Rectal smooth muscle tissue (tissue), 1 donor: ENCODE data around the gene OR10AD1.
A peak's percentile ranks its signal among the peaks of the same experiment; 100 is the strongest.

ENCODE experiments used
- H3K27ac ChIP-seq: one replicate; pipeline ENCODE4 v1.7.0; 2013; ENCODE audit warnings: low read depth, low read length, inconsistent platforms
- H3K27me3 ChIP-seq: one replicate; pipeline ENCODE4 v1.7.0; 2013; ENCODE audit warnings: low read length; ENCODE audit not compliant: control insufficient read depth, insufficient read depth
- H3K36me3 ChIP-seq: one replicate; pipeline ENCODE4 v1.7.0; 2013; ENCODE audit warnings: low read length; ENCODE audit not compliant: control insufficient read depth, insufficient read depth
- H3K4me1 ChIP-seq: one replicate; pipeline ENCODE4 v1.7.0; 2013; ENCODE audit warnings: low read length; ENCODE audit not compliant: control insufficient read depth, insufficient read depth
- H3K4me3 ChIP-seq: one replicate; pipeline ENCODE4 v1.7.0; 2013; ENCODE audit warnings: low read length
- H3K9ac ChIP-seq: one replicate; pipeline ENCODE4 v1.7.0; 2013; ENCODE audit warnings: low read length

The OR10AD1 gene

DNA sequence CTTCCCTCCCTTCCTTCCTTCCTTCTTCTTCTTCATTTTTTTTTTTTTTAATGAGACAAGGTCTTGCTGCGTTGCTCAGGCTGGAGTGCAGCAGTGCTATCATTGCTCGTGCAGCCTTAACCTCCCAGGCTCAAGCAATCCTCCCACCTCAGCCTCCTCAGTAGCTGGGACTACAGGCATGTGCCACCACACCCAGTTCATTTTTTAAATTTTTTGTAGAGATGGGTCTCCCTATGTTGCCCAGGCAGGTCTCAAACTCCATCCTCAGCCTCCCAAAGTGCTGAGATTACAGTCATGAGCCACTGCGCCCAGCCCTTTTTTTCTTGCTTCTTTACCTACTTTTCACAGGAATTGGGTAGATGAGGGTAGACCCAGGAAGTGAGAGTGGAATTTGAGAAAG is 1.6 kb downstream of the OR10AD1 start:
- Histone ChIP-seq H3K4me1 (peaks cover 6% of the 10 kb centered on the region), H3K36me3 (no peaks in the 10 kb centered on the region), H3K27me3 (no peaks in the 10 kb centered on the region), H3K4me3 (no peak overlapping the region), H3K27ac (no peak overlapping the region), H3K9ac (no peak overlapping the region)

DNA sequence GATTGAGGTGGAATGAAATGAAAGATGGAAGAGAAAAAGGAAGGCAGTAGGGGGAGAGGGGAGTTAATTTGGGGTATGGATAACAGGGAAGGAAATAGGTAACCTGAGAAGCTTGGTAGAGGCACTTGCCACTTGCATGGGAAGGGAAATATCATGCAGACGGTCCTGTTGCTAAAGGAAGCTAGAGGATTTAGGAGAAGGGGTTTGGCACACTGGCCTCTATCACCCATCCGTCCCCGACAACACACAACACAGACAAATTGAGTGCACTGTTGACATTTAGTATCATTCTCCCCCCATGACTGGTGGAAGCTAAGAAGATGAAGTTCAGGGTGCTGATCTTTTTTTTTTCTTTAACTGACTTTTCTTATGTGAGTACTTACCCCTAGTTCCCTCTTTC is 2.0 kb downstream of the OR10AD1 start:
- no peaks in the 10 kb centered on the region for H3K36me3 ChIP-seq
- H3K4me1 ChIP-seq, result peaks cover 6% of the 10 kb centered on the region
- no peaks in the 10 kb centered on the region for H3K27me3 ChIP-seq
- H3K27ac ChIP-seq, result no peak overlapping the region
- H3K4me3 ChIP-seq, result no peak overlapping the region
- no peak overlapping the region for H3K9ac ChIP-seq

DNA sequence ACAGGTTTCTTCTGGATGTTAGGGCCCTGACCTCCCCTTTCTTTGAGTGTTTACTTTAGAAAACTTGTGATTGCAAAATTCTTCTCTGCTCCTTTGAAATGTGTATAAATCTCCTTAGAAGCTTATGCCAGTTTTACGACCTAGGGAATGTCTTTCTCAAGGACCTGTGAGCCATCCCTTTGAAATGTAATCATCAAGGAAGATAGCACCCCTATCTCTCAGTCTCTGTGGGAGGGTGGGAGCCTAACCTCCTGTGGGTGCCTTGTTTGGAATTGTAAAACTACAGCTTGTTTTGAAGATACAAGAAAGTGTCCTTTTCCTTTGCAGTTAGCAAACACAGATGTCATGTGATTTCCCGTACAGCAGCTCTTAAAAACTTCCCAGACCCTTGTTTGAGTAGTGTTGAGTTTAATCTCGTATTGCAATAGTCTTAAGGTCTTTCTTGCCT is 3.3 kb downstream of the OR10AD1 start:
- Histone ChIP-seq H3K27ac (peak overlapping the region; percentile 99), H3K4me1 (peaks cover 6% of the 10 kb centered on the region), H3K27me3 (no peaks in the 10 kb centered on the region), H3K36me3 (no peaks in the 10 kb centered on the region), H3K9ac (no peak overlapping the region), H3K4me3 (no peak overlapping the region)

DNA sequence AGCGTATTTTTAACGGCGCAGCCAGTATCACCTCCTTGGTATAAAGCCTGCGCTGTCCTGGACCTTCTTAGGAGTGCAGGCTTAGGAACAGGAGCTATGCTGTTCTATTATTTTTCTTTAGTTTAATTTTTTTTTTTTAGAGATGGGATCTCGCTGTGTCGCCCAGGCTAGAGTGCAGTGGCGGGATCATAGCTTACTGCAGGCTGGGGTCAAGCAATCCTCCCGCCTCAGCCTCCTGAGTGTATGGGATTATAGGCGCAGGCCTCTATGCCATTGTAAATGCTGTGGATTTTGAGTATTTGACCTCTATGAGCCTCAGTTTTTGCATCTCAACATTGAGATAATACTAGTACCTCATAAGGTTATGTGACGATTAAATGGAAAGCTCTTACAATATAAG is 4.1 kb downstream of the OR10AD1 start:
- H3K9ac ChIP-seq, result peak overlapping the region; percentile 98
- H3K36me3 ChIP-seq, result no peaks in the 10 kb centered on the region
- H3K27ac ChIP-seq, result peak overlapping the region; percentile 99
- H3K27me3 ChIP-seq, result no peaks in the 10 kb centered on the region
- peak overlapping the region; percentile 97 for H3K4me3 ChIP-seq
- H3K4me1 ChIP-seq, result peaks cover 6% of the 10 kb centered on the region

DNA sequence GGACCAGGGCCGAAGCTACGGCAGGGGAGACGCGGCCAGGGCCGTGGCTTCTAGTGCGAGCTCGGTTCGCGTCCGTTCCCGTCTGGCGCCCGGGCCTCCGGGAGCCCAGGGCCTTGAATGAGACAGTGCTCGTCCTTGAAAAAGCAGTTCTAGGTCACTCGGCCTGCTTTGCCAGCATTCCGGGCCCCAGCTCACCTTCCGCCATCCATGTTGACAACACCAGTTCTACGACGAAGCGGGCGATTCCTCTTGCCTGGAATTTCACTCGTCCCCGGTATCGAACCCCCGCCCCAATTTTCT is 4.5 kb downstream of the OR10AD1 start:
- Histone ChIP-seq H3K9ac (peak overlapping the region; percentile 98), H3K27ac (peak overlapping the region; percentile 99), H3K27me3 (no peaks in the 10 kb centered on the region), H3K36me3 (no peaks in the 10 kb centered on the region), H3K4me1 (peaks cover 6% of the 10 kb centered on the region), H3K4me3 (peak overlapping the region; percentile 97)

DNA sequence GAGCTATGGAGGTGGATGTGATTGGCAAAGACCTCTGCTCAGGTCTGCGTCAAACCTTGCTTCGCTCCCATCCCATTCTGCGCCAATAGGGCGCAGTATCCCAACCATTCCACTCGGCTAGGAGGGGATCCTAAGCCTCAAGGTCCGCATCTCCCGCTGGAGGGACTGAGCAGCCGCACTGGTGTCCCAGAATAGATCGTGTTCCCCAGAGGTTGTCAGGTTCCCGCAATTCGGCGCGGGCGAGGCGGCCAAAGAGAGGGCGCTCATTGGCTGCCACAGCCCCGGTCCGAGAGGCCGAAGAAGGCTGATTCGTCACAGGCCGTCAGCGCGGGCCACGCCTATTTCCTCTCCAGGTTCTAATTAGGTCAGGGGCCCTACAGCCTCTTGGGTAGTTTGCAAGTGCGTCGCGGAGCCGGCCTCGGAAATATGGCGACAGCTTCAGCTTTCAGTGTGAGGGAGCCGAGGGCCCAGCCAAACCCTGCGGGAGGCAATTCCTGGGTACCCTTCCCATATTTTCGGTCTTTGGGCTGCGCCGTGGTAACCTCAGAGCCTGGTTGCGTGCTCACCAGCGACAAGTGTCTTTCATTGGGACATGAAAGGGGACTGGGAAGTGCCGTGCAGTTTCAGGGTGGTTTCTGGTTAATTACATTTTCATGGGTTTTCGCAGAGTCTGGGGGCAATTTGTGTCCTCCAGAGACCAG is 5.0 kb downstream of the OR10AD1 start:
- Histone ChIP-seq H3K4me3 (peak overlapping the region; percentile 97), H3K27me3 (no peaks in the 10 kb centered on the region), H3K4me1 (peaks cover 6% of the 10 kb centered on the region), H3K27ac (peak overlapping the region; percentile 99), H3K36me3 (no peaks in the 10 kb centered on the region), H3K9ac (peak overlapping the region; percentile 98)

DNA sequence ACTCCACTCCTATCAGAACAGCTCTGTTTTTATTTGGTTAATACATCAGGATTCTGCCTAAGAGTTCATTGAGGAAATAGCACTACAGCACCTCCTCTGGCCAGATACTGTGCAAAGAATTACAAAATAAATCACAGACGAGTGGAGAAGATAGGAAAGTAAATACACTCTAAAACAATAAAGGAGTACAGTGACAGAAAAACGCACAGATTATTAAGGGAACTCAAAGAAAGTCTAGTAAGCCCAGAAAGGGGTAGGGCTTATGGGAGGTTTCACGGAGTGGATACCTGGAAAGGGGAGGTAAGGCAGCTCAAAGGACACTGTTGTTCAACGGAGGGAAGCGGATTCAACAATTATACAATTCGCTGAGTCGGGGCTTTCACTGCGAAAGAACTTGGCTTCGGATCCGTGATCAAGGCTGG is 5.5 kb downstream of the OR10AD1 start:
- Histone ChIP-seq H3K36me3 (no peaks in the 10 kb centered on the region), H3K9ac (peak overlapping the region; percentile 58), H3K27me3 (no peaks in the 10 kb centered on the region), H3K4me3 (peak overlapping the region; percentile 97), H3K27ac (peak overlapping the region; percentile 99), H3K4me1 (peaks cover 6% of the 10 kb centered on the region)

DNA sequence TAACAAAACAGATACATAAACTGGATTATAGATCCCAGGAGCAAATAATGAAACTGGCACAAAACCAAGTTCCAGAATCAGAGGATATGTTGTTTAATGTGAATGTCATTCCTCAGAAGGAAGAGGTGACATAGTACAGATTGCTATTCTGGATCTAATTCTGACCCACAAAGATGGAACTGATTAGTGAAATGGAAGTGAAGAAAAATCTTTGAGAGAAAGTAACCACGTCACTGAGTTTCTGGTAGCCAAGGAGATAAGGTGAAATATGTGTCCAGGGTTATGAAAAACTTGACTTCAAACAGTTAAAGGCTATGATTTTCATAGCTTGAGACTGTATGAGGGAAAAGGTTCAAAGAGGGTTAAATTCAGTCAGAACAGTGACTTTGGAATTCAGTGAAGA is 8.3 kb downstream of the OR10AD1 start:
- H3K27me3 ChIP-seq, result no peaks in the 10 kb centered on the region
- no peak overlapping the region for H3K4me3 ChIP-seq
- no peak overlapping the region for H3K9ac ChIP-seq
- H3K27ac ChIP-seq, result no peak overlapping the region
- H3K4me1 ChIP-seq, result peaks cover 6% of the 10 kb centered on the region
- H3K36me3 ChIP-seq, result no peaks in the 10 kb centered on the region

DNA sequence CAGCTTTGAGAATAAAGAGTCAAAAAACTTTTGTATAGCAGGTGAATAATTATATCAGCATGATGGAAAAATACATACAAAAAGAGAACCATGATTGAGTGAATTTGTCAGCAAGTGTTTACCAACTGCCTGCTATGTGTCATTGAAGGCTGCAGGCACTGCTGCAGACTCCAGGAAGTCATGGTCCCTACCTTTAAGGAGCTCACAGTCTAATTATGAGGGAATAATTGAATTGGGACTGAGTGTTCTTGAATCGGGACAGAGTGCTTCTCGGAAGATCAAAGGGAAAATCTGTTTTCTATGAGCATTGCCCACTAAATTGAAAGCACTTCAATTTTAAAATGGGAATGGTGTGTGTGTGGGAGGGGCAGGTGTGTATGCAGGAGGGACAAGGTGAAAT is 9.5 kb downstream of the OR10AD1 start:
- H3K4me3 ChIP-seq, result no peak overlapping the region
- H3K27ac ChIP-seq, result no peak overlapping the region
- H3K4me1 ChIP-seq, result no peaks in the 10 kb centered on the region
- H3K27me3 ChIP-seq, result no peaks in the 10 kb centered on the region
- H3K36me3 ChIP-seq, result no peaks in the 10 kb centered on the region
- H3K9ac ChIP-seq, result no peak overlapping the region

DNA sequence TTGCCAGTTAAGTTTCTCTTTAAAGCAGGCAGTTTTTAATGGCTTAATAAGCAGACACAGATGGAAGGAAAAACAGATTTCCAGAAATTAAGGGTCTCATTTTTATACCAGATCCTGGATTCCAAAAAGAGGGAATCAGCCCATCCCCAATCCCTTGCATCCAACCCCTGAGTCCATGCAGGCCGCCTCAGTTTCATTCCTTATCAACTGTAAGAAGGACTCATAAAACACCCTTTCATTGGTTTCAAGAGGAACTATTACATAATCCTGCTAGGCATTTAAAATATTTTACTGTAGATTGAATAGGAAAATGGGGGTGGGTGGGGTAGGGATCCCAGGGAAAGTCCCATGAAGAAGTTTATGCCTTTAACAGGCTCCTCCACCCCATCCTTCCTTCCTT is 10.2 kb downstream of the OR10AD1 start:
- H3K27ac ChIP-seq, result no peak overlapping the region
- H3K9ac ChIP-seq, result no peak overlapping the region
- H3K27me3 ChIP-seq, result no peaks in the 10 kb centered on the region
- H3K36me3 ChIP-seq, result no peaks in the 10 kb centered on the region
- H3K4me1 ChIP-seq, result no peaks in the 10 kb centered on the region
- no peak overlapping the region for H3K4me3 ChIP-seq

DNA sequence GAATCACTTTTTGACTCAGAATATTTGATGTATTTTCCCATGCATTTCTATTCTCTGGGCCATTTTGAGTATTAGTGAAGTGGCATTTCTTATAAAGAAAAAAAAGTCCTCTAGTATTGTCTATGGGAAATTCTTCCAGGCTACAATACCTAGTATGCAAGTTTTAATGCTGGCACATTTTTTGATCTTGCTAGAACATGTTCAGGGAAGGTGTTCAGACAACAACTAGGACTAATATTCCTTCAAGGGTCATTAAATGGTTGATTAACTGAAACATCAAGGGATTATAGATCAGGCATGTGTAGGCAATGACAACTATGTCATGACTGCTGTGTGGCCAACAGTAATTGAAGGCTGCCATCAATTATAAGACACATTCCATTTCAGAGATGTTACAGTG is 12.0 kb downstream of the OR10AD1 start:
- H3K9ac ChIP-seq, result no peak overlapping the region
- no peaks in the 10 kb centered on the region for H3K27me3 ChIP-seq
- H3K4me3 ChIP-seq, result no peak overlapping the region
- no peak overlapping the region for H3K27ac ChIP-seq
- H3K4me1 ChIP-seq, result no peaks in the 10 kb centered on the region
- H3K36me3 ChIP-seq, result no peaks in the 10 kb centered on the region

DNA sequence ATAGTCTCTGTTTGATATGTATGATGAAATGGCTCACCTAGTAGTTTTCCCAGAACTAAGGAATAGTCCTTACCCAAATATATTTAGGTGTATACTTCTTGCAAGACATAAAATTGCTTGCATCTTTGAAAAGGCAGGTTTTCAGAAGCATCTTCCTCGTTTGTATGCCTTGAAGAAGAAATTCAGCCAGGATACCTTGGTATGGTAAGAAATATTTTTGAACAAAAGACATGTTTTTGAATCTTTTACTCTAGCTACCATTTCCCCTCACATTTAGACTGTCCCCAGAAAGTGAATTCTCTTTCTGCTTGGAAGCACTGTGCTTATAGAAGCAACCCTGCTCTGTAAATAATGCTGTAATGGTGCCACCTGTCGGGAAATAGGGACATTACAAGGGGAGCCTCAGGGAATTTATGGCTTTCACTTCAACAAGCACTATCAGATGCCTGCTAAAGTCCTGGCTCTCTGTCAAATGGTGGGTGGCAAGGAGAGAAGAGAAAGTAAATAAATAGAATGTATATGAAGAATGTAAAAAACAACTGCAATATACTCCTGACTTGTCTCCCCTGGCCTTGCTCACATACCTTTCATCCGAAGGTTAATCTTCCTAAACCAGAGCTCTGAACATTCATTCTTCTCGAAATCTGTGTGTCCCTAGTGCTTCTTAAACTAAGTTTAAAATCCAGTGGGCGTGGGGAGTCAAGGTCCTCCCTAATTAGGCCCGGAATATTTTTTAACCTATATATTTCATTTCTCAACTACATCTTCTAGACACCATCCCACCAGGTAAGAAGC is 13.6 kb downstream of the OR10AD1 start:
- H3K4me1 ChIP-seq, result no peaks in the 10 kb centered on the region
- H3K27me3 ChIP-seq, result peaks cover 2% of the 10 kb centered on the region
- H3K36me3 ChIP-seq, result no peaks in the 10 kb centered on the region
- H3K4me3 ChIP-seq, result no peak overlapping the region
- H3K27ac ChIP-seq, result no peak overlapping the region
- H3K9ac ChIP-seq, result no peak overlapping the region
